Measurements from ENCODE around the gene MYO5B.
A peak's percentile ranks its signal among the peaks of the same experiment; 100 is the strongest.

Gene MYO5B

DNA sequence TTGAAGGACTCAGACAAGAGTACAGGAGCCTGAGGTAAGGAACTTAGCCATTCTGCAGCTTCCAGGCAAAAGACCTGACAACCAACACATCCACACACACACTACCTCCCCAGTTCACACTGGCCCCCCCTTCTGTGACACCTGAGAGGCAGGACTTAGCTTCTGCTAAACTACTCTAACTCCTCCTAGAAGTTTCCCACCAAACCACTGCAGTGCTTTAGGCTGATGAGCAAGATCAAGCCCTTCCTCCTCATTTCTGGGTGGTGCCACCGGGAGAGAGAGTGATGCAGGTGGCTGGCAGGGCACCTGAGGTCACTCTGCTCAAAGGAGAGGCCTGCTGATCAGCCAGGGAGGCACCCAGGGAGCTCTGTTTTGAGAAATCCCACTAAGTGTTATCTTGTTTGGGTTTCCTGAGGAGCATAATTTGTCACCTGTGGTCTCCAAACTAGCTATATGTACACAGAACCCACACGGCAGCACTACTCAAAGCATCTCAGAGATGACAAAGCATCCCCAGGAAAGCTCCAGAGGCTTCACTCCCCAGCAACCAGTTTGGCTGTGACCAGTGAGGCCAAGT, 188.4 kb downstream of the MYO5B start:
- ATAC-seq (replicated peaks) (peak in 1 of 2 donors; percentile 18), DNase-seq (no peak)
- Mint-ChIP-seq H3K4me3 (no peak overlapping the region), H3K27ac (no peak overlapping the region), H3K27me3 (peaks cover 25 to 29% of the 10 kb centered on the region in 2 donors), H3K9me3 (no peaks in the 10 kb centered on the region), H3K36me3 (no peaks in the 10 kb centered on the region), H3K4me1 (peaks cover 12 to 29% of the 10 kb centered on the region in 2 donors)

DNA sequence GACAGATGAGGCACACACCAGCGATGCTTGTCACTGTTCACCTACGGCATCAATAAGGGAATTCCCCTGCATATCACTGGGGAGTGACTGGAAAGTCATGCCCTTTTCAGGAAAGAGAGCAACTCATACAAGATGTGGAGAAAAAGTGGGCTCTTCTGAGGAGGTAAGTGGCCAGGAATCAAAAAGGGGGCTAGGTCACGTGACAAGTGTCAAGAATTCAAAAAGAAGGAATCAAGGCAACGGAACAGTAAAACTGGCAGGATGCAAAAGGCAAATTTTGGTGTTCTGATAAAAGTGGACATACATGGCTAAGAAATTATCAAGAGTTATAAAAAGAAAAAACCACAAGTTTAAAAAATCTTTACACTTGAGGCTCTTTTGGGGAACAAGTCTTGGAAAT, 190.9 kb downstream of the MYO5B start:
- Mint-ChIP-seq H3K9me3 (no peaks in the 10 kb centered on the region), H3K36me3 (no peaks in the 10 kb centered on the region), H3K27ac (no peak overlapping the region), H3K4me3 (peak overlapping the region in 1 of 2 donors; percentile 27), H3K4me1 (peaks cover 10 to 21% of the 10 kb centered on the region in 2 donors), H3K27me3 (peaks cover 23 to 33% of the 10 kb centered on the region in 2 donors)
- DNase-seq (no peak), ATAC-seq (replicated peaks) (peak; percentile 34 to 56)

DNA sequence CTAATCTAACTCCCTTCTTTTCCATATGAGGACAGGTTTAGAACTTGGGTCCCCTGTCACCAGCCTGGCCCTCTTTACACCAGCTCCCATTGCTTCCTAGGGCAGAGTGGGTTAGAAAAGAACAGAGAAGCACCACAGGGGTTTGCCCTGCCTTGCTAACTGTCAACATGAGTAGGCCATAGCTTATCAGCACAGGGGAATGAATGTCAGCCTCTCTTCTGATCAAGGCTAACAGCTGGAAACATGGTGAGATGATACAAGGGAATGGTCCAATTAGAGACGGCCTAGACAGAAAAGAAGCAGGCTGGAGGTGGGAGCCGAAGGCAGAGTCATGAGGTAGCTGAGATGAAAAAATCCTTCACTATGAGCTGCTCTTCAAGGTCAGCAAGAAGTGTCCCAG, 192.2 kb downstream of the MYO5B start:
- Mint-ChIP-seq H3K36me3 (no peaks in the 10 kb centered on the region), H3K27me3 (peaks cover 23 to 33% of the 10 kb centered on the region in 2 donors), H3K9me3 (no peaks in the 10 kb centered on the region), H3K4me3 (no peak overlapping the region), H3K27ac (no peak overlapping the region), H3K4me1 (peaks cover 10 to 21% of the 10 kb centered on the region in 2 donors)
- ATAC-seq (replicated peaks) (no peak), DNase-seq (no peak)

DNA sequence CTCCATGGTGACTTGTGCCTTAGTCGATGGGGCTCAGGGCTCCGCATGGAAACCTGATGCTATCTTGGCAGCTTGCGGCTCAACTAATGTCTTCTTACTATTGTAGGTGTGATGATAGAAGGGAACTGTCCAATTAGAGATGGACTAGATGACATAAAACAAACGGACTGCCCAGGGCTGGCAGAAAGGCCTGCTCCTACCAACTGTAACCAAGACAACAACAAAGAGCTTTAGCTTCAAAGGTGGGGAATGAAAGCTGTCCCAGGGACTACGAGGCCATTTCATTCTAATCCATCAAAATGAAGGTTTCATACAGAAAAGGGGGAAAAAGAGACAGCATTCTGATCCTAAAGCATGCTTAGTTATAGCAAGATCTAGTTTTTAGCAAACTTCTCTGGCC, 194.7 kb downstream of the MYO5B start:
- H3K36me3 Mint-ChIP-seq: no peaks in the 10 kb centered on the region
- H3K4me3 Mint-ChIP-seq: no peak overlapping the region
- peaks cover 5 to 10% of the 10 kb centered on the region in 2 donors for H3K4me1 Mint-ChIP-seq
- no peak overlapping the region for H3K27ac Mint-ChIP-seq
- ATAC-seq (replicated peaks) (no peak), DNase-seq (no peak)
- no peaks in the 10 kb centered on the region for H3K9me3 Mint-ChIP-seq
- H3K27me3 Mint-ChIP-seq: peaks cover 14 to 20% of the 10 kb centered on the region in 2 donors

DNA sequence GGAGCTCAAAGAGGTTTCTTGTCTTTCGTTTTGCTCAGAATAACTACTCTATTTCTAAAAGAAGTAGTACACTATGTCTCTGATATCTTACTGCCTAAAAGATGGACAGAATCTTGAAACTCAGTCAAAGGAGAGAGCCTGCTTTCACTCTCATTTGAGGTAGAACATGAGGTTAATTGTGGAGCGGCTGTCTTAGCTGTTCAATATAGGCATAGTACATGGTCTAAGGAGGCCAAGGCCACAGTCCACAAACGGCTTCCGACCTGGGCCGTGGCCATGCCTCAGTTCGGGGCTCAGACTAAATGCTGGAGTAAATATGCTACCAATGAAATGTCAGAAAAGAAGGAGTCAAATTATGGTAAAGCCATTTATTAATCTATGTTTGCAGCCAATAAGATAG, 195.8 kb downstream of the MYO5B start:
- no peak for DNase-seq
- peaks cover 5 to 7% of the 10 kb centered on the region in 2 donors for H3K4me1 Mint-ChIP-seq
- no peak overlapping the region for H3K27ac Mint-ChIP-seq
- no peak for ATAC-seq (replicated peaks)
- H3K36me3 Mint-ChIP-seq: no peaks in the 10 kb centered on the region
- no peak overlapping the region for H3K4me3 Mint-ChIP-seq
- H3K27me3 Mint-ChIP-seq: peaks cover 14 to 18% of the 10 kb centered on the region in 2 donors
- no peaks in the 10 kb centered on the region for H3K9me3 Mint-ChIP-seq

DNA sequence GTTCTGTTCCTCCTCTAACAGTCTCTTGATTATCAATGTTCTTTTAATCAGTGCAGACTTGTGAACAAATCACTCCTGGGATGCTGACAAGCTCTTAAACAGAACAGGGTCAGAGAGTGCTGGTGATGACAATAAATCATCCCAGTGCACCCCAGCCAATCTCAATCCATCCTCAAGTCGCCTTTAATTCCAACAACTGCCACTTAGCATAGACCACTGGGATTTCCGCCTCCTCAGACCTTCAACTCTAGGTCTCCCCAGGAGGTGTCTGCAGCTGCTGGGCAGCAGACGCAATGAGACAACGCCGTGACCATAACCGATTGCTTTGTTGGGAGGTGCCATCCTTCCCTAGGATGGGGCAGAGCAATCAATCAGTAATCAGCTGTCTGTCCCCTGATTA, 197.4 kb downstream of the MYO5B start:
- no peak for ATAC-seq (replicated peaks)
- Mint-ChIP-seq H3K27me3 (peaks cover 11 to 12% of the 10 kb centered on the region in 2 donors), H3K4me1 (no peaks in the 10 kb centered on the region), H3K27ac (no peak overlapping the region), H3K4me3 (no peak overlapping the region), H3K9me3 (no peaks in the 10 kb centered on the region), H3K36me3 (no peaks in the 10 kb centered on the region)
- no peak for DNase-seq

DNA sequence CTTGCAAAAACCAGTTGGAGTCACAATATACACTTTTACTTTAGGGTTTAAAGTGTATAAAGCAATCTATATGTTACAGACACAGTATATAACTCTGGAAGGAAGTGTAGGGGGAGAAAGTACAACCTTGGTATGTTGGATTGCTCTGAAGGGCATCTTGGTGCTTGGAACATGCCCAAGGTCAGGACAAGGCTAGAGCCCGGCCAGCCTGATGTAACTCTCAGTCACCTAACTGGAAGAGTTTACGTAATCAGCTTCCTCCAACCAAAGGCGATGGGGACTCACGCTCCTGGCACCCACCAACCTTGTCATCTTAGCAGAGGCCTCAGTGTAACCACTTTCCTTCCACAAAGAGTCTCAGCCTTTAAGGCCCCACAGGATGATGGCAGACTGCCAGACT, 200.5 kb downstream of the MYO5B start:
- Mint-ChIP-seq H3K4me1 (no peaks in the 10 kb centered on the region), H3K27ac (no peak overlapping the region), H3K4me3 (no peak overlapping the region), H3K27me3 (peaks cover 6 to 8% of the 10 kb centered on the region in 2 donors), H3K9me3 (no peaks in the 10 kb centered on the region), H3K36me3 (no peaks in the 10 kb centered on the region)
- ATAC-seq (replicated peaks) (no peak), DNase-seq (no peak)

DNA sequence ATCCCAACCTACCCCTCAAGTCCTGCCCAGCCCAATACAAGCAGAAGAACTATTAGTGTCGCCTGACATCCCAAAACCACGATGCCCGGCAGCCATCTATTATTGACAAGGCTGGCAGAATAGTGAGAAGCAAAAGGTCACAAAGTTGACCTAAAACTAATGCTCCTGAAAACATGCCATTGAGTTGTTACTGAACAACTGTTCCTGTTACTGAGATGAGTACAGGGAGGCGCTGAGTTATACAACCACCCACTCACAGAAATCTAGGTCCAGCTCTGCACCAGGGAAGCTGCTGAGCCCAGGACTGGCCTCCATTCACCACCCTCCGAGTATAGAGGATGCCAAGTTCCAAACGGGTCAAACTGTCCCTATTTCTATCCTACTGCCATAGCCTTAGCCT, 201.6 kb downstream of the MYO5B start:
- Mint-ChIP-seq H3K27me3 (peaks cover 6 to 8% of the 10 kb centered on the region in 2 donors), H3K27ac (no peak overlapping the region), H3K4me1 (no peaks in the 10 kb centered on the region), H3K4me3 (no peak overlapping the region), H3K36me3 (no peaks in the 10 kb centered on the region), H3K9me3 (no peaks in the 10 kb centered on the region)
- ATAC-seq (replicated peaks): no peak
- no peak for DNase-seq

DNA sequence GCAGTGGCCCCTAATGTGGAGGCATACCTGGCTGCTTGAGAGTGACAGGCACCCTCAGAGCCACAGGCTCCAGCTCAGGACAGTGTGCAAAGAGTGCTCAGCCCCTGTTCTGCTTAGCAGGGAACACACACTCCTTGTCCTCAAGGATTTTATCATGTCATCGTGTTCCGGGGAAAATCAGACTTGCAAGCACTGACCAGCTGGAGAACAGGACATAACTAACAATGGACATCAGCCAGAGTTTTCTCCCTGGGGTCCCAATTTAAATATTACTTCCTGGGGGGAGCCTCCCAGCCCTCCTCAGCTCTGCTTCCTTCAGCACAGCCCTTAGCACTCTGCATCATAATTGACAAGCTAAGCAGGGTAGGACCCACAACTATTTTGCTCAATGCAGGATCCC, 206.2 kb downstream of the MYO5B start:
- Mint-ChIP-seq H3K27ac (no peak overlapping the region), H3K27me3 (peaks cover 11 to 18% of the 10 kb centered on the region in 2 donors), H3K4me3 (no peak overlapping the region), H3K9me3 (no peaks in the 10 kb centered on the region), H3K36me3 (no peaks in the 10 kb centered on the region), H3K4me1 (no peaks in the 10 kb centered on the region)
- DNase-seq: no peak
- ATAC-seq (replicated peaks): no peak

DNA sequence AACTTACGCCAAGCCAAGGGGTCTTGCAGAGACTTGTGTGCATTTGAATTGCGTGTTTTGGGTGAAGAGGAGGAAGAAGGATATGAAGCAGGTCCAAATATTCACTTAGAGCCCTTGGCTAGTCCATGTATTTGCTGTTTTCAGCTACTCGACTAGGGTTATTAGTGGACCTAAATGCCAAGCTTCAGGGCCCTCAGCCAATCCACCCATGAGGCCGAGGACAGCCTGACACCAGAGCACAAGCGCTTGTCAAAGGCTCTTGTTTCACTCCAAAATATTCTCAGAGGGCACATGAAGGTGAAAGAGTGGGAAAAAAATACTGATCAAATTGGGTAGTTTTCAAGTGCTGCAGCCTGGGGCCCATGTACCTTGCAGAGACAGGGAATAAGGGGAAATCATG, 206.8 kb downstream of the MYO5B start:
- H3K4me1 Mint-ChIP-seq: no peaks in the 10 kb centered on the region
- ATAC-seq (replicated peaks): no peak

DNA sequence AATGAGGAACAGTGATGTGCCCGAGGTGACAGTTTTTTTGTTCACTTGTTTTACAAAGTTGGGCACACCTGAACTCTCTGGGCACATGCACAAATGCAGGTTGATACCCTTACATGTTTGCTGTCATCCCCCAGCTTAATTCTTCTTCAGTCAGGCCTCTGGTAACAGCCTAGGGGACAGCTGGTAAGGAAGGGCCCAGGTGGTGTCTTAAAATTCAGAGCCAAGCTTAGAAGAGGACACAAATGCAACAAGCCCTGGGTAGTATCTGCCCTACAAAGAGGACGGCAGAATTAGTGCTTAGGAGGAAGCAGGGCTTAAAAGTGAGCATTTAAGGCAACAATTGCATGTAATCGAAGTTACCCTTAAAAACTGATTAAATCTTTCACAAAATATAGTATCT, 209.7 kb downstream of the MYO5B start:
- ATAC-seq (replicated peaks) (no peak), DNase-seq (no peak)
- Mint-ChIP-seq H3K4me1 (no peaks in the 10 kb centered on the region), H3K9me3 (no peaks in the 10 kb centered on the region), H3K36me3 (no peaks in the 10 kb centered on the region), H3K27me3 (peaks cover 7 to 12% of the 10 kb centered on the region in 2 donors), H3K27ac (no peak overlapping the region), H3K4me3 (no peak overlapping the region)

More for the DNA sequence above, 206.8 kb downstream of the MYO5B start:
- Mint-ChIP-seq H3K36me3 (no peaks in the 10 kb centered on the region), H3K27me3 (peaks cover 10 to 18% of the 10 kb centered on the region in 2 donors), H3K4me3 (no peak overlapping the region), H3K9me3 (no peaks in the 10 kb centered on the region), H3K27ac (no peak overlapping the region)
- DNase-seq: no peak

DNA sequence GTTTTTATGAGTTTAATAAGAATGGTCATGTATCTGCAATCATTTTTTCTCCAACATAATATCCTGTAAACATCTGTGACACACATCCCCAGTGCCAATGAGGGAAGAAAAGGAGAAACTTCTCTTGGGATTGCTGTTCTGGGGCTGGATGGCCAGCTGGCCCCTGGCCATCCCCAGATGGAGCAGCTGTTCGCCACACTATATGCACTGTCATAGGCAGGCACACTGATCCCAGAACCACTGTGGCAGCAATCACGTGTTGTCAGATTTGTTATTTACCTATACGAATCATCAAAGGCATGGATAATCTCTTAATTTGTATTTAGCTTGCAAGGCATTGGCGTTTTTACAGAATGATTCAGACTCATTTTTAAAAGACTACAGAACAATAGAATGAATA, 214.1 kb downstream of the MYO5B start:
- ATAC-seq (replicated peaks) (no peak), DNase-seq (no peak)
- no peak overlapping the region for H3K4me3 Mint-ChIP-seq
- peaks cover 8 to 20% of the 10 kb centered on the region in 2 donors for H3K27me3 Mint-ChIP-seq
- H3K27ac Mint-ChIP-seq: no peak overlapping the region
- no peaks in the 10 kb centered on the region for H3K4me1 Mint-ChIP-seq
- no peaks in the 10 kb centered on the region for H3K36me3 Mint-ChIP-seq
- H3K9me3 Mint-ChIP-seq: no peaks in the 10 kb centered on the region

DNA sequence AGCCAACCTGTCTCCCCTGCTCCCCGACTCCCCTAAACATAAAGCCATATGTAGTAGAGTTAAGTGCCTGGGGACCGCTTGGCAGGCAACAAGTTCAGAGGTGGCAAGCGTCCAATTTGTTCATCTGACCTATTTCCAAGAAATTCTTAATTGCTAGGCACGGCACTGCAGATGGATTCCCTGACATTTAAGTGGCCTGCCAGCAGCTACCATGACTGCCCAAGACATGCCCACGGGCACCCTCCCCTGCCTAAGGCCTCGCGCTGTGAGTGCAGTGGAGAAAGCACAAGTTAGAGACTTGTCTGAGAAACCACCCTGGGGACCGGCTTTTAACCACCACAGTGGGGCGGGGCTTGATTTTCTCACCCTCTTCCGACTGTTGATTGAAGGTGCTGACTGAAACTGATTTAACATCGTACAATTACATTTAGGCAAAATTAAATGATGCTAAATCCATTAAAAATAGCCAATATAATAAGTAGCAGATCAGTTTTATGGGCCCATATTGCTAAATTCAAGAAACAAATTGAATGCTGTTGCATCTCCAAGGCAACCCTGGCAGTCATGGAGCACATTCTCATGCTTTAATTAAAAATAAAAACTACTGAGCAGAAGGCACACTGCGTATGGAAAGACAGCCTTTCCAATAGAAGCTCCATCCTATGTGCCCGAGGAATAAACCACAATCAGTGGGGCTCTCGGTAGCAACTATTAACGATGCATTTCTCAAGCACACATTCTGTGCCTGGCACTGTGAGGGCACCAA, 218.0 kb downstream of the MYO5B start:
- Mint-ChIP-seq H3K9me3 (no peaks in the 10 kb centered on the region), H3K4me1 (no peaks in the 10 kb centered on the region), H3K36me3 (no peaks in the 10 kb centered on the region), H3K27me3 (peaks cover 7 to 12% of the 10 kb centered on the region in 2 donors), H3K4me3 (no peak overlapping the region), H3K27ac (no peak overlapping the region)
- no peak for DNase-seq
- ATAC-seq (replicated peaks): no peak

DNA sequence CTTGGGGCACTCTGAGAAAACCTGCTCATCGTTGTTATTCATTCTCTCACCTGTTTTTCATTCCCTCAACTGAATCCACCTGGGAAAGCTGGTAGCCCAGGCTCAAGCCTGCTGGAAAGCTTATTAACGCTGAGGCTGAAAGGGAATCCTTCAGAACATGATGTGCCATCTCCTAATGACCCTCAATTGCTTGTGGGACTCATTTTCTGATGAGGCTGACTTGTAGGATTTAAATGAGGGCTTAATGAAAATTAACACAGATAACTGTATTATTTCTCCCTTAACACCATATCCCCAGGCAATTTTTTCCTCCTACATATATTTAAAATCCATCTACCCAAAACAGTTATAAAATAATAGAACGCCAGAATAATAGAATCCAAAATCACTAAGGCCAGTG, 218.9 kb downstream of the MYO5B start:
- Mint-ChIP-seq H3K36me3 (no peaks in the 10 kb centered on the region), H3K27me3 (peaks cover 7 to 12% of the 10 kb centered on the region in 2 donors), H3K4me3 (no peak overlapping the region), H3K27ac (no peak overlapping the region), H3K9me3 (no peaks in the 10 kb centered on the region), H3K4me1 (no peaks in the 10 kb centered on the region)
- ATAC-seq (replicated peaks) (no peak), DNase-seq (no peak)

DNA sequence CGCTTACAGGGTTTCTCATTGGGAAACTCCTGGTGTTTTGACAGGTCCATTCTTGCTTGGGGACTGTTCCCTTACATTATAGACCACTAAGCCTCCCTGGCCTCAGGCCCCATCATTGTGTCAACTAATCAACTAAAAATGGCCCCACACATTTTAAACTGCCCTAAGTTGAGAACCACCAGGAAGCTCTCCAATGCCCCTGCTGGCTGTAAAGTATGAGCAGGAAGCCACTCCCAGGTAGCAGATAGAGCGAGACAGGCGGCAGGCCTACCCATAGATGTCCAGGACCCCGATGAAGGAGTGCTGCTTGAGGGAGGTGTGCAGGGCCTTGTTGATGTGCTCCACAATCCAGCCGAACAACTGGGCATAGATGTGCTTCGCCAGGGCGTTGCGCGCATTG, 220.9 kb downstream of the MYO5B start:
- Mint-ChIP-seq H3K9me3 (no peaks in the 10 kb centered on the region), H3K27ac (no peak overlapping the region), H3K4me1 (no peaks in the 10 kb centered on the region), H3K36me3 (no peaks in the 10 kb centered on the region), H3K27me3 (peaks cover 3 to 10% of the 10 kb centered on the region in 2 donors), H3K4me3 (no peak overlapping the region)
- DNase-seq: no peak
- ATAC-seq (replicated peaks): no peak

All from stimulated activated naive B cell treated with anti-CD40 and anti-IgM and Interleukin-4, amounts not matched to agents 10 μg/mL and 1 μg/mL and 100 μg/mL, for 72 hours (primary cell).